ENCODE measurements around the gene FOSL1. TPM values are rescaled to one million over a fixed set of nuclear protein-coding genes. Genes with fewer than 3 reads are reported as not detected.

The FOSL1 gene
- total and polyA plus RNA-seq, 2 experiments from 2014 or later: 14.6 to 17.1 TPM

GRCh38 chr11:65880844-65881421 is 19.3 kb downstream of the FOSL1 start:
- no peaks in the 10 kb centered on the region for H3K27me3 ChIP-seq (ENCODE audit: insufficient read depth)
- peaks cover 7% of the 10 kb centered on the region; the same call in 1 of the 2 replicates for H3K36me3 ChIP-seq (ENCODE audit: insufficient read depth)
- H3K4me2 ChIP-seq: no peak overlapping the region
- Mint-ChIP-seq H3K4me1 (peaks cover 4% of the 10 kb centered on the region), H3K4me3 (no peak overlapping the region), H3K36me3 (ENCODE audit: low read depth) (peaks cover 32% of the 10 kb centered on the region), H3K9me3 (no peaks in the 10 kb centered on the region), H3K27me3 (ENCODE audit: insufficient read depth, low read depth, poor library complexity) (peaks cover 18% of the 10 kb centered on the region), H3K27ac (no peak overlapping the region; the same call in 1 of the 2 replicates)
- H3K4me3 ChIP-seq: no peak overlapping the region
- peaks cover 10% of the 10 kb centered on the region; the same call in 1 of the 2 replicates for H3F3A ChIP-seq (replicated peaks; ENCODE audit: low read depth)
- no peaks in the 10 kb centered on the region for H3K79me2 ChIP-seq (replicated peaks; ENCODE audit: insufficient read depth)
- no peak overlapping the region for H2AFZ ChIP-seq
- ATAC-seq (no peak), DNase-seq (ENCODE audit: low spot score) (no peak)
- TF ChIP-seq EZH2 (IDR thresholded peaks at IDR 0.05; ENCODE audit: low read depth, unreplicated experiment) (no peak), POLR2AphosphoS5 (IDR thresholded peaks at IDR 0.05; ENCODE audit: low read depth) (no peak), EZH2phosphoT487 (IDR thresholded peaks at IDR 0.05; ENCODE audit: unreplicated experiment) (no peak), NANOG (IDR thresholded peaks at IDR 0.05; ENCODE audit: borderline replicate concordance) (no peak), ZNF462 (CRISPR knock-in tag; IDR thresholded peaks at IDR 0.05) (no peak), STAT1 (IDR thresholded peaks at IDR 0.05; ENCODE audit: unreplicated experiment) (no peak), ZNF331 (CRISPR knock-in tag; IDR thresholded peaks at IDR 0.05; ENCODE audit: low read depth) (no peak), CREB1 (CRISPR knock-in tag; IDR thresholded peaks at IDR 0.05; ENCODE audit: low read depth) (no peak), JUNB (IDR thresholded peaks at IDR 0.05; ENCODE audit: unreplicated experiment) (no peak), ZNF114 (CRISPR knock-in tag; IDR thresholded peaks at IDR 0.05) (no peak)
- TF ChIP-seq, protein P1, sequence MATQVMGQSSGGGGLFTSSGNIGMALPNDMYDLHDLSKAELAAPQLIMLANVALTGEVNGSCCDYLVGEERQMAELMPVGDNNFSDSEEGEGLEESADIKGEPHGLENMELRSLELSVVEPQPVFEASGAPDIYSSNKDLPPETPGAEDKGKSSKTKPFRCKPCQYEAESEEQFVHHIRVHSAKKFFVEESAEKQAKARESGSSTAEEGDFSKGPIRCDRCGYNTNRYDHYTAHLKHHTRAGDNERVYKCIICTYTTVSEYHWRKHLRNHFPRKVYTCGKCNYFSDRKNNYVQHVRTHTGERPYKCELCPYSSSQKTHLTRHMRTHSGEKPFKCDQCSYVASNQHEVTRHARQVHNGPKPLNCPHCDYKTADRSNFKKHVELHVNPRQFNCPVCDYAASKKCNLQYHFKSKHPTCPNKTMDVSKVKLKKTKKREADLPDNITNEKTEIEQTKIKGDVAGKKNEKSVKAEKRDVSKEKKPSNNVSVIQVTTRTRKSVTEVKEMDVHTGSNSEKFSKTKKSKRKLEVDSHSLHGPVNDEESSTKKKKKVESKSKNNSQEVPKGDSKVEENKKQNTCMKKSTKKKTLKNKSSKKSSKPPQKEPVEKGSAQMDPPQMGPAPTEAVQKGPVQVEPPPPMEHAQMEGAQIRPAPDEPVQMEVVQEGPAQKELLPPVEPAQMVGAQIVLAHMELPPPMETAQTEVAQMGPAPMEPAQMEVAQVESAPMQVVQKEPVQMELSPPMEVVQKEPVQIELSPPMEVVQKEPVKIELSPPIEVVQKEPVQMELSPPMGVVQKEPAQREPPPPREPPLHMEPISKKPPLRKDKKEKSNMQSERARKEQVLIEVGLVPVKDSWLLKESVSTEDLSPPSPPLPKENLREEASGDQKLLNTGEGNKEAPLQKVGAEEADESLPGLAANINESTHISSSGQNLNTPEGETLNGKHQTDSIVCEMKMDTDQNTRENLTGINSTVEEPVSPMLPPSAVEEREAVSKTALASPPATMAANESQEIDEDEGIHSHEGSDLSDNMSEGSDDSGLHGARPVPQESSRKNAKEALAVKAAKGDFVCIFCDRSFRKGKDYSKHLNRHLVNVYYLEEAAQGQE (IDR thresholded peaks at IDR 0.05; ENCODE audit: unreplicated experiment): no peak
- TF ChIP-seq, protein P2, sequence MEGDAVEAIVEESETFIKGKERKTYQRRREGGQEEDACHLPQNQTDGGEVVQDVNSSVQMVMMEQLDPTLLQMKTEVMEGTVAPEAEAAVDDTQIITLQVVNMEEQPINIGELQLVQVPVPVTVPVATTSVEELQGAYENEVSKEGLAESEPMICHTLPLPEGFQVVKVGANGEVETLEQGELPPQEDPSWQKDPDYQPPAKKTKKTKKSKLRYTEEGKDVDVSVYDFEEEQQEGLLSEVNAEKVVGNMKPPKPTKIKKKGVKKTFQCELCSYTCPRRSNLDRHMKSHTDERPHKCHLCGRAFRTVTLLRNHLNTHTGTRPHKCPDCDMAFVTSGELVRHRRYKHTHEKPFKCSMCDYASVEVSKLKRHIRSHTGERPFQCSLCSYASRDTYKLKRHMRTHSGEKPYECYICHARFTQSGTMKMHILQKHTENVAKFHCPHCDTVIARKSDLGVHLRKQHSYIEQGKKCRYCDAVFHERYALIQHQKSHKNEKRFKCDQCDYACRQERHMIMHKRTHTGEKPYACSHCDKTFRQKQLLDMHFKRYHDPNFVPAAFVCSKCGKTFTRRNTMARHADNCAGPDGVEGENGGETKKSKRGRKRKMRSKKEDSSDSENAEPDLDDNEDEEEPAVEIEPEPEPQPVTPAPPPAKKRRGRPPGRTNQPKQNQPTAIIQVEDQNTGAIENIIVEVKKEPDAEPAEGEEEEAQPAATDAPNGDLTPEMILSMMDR (conservative IDR thresholded peaks at IDR 0.05; ENCODE audit: low read depth in 2 of 2): no peak
- TF ChIP-seq, protein P3, sequence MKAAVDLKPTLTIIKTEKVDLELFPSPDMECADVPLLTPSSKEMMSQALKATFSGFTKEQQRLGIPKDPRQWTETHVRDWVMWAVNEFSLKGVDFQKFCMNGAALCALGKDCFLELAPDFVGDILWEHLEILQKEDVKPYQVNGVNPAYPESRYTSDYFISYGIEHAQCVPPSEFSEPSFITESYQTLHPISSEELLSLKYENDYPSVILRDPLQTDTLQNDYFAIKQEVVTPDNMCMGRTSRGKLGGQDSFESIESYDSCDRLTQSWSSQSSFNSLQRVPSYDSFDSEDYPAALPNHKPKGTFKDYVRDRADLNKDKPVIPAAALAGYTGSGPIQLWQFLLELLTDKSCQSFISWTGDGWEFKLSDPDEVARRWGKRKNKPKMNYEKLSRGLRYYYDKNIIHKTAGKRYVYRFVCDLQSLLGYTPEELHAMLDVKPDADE (IDR thresholded peaks at IDR 0.05): no peak
- H3K9me2 ChIP-seq (ENCODE audit: insufficient read depth): no peaks in the 10 kb centered on the region
- peaks cover 12% of the 10 kb centered on the region; the same call in 1 of the 2 replicates for H4K20me1 ChIP-seq (replicated peaks; ENCODE audit: insufficient read depth)
- no peaks in the 10 kb centered on the region for H3K4me1 ChIP-seq (ENCODE audit: insufficient read depth)
- H3K27ac ChIP-seq (ENCODE audit: low read depth): no peak overlapping the region

Data from GM23338 (cell line).